Keratinocyte (primary cell): ENCODE results near the gene TOX2. TPM values are rescaled to one million over a fixed set of nuclear protein-coding genes. Genes with fewer than 3 reads are reported as not detected.

Source experiments
- DNase-seq: peaks from one replicate; pipeline ENCODE4 v3.0.0-alpha.2; 2011; ENCODE audit warnings: low read depth, missing footprints, low spot score
- FAIRE-seq: peaks from 2 replicates; lab custom pipeline; 2011; peaks lifted over from hg19 to GRCh38; lab: Jason Lieb, UNC
- H2AFZ ChIP-seq: 2 replicates; pipeline ENCODE4 v1.6.0; 2012; ENCODE audit warnings: low read length, control low read depth, inconsistent platforms; ENCODE audit not compliant: control insufficient read depth
- H3K27ac ChIP-seq: 2 replicates; pipeline ENCODE4 v1.5.1; 2011; ENCODE audit warnings: low read length; ENCODE audit not compliant: control insufficient read depth, insufficient read depth
- H3K27me3 ChIP-seq: 3 replicates; pipeline ENCODE4 v1.6.0; 2011; ENCODE audit warnings: low read length; ENCODE audit not compliant: control insufficient read depth, insufficient read depth; ENCODE audit errors: extremely low read depth
- H3K36me3 ChIP-seq, 2 experiments: 2 replicates in 1 of 2; 3 replicates in 1 of 2; pipeline ENCODE4 v1.5.1; 2011; ENCODE audit warnings: low read length in 2 of 2, mild to moderate bottlenecking in 1 of 2; ENCODE audit not compliant: control insufficient read depth in 2 of 2, insufficient read depth in 2 of 2; ENCODE audit errors: extremely low read depth in 1 of 2
- H3K4me1 ChIP-seq: 3 replicates; pipeline ENCODE4 v1.5.1; 2011; ENCODE audit warnings: low read length; ENCODE audit not compliant: control insufficient read depth, insufficient read depth; ENCODE audit errors: extremely low read depth
- H3K4me2 ChIP-seq: 3 replicates; pipeline ENCODE4 v1.6.0; 2011; ENCODE audit warnings: low read depth, low read length; ENCODE audit not compliant: control insufficient read depth, insufficient read depth; ENCODE audit errors: extremely low read depth
- H3K4me3 ChIP-seq, 3 experiments: fragments of 200-600 bp in 1 of 3; sonication (generic) in 1 of 3; 2 replicates in 2 of 3; 3 replicates in 1 of 3; pipeline ENCODE4 v1.5.1; 2011 to 2016; ENCODE audit warnings: low read length in 3 of 3, mild to moderate bottlenecking in 3 of 3, control low read depth in 2 of 3, inconsistent platforms in 1 of 3, low read depth in 1 of 3, mixed read lengths in 1 of 3, mixed run types in 1 of 3, moderate library complexity in 1 of 3; ENCODE audit not compliant: control insufficient read depth in 2 of 3, insufficient read depth in 2 of 3; ENCODE audit errors: extremely low read depth in 1 of 3
- H3K79me2 ChIP-seq: 2 replicates; pipeline ENCODE4 v1.6.0; 2012; ENCODE audit warnings: low read length; ENCODE audit not compliant: control insufficient read depth, insufficient read depth
- H3K9ac ChIP-seq: 3 replicates; pipeline ENCODE4 v1.6.0; 2011; ENCODE audit warnings: low read length; ENCODE audit not compliant: control insufficient read depth, insufficient read depth; ENCODE audit errors: extremely low read depth
- H3K9me1 ChIP-seq: 3 replicates; pipeline ENCODE4 v1.6.0; 2011; ENCODE audit warnings: low read length; ENCODE audit not compliant: control insufficient read depth, insufficient read depth; ENCODE audit errors: extremely low read depth
- H3K9me3 ChIP-seq: 2 replicates; pipeline ENCODE4 v1.5.1; 2012; ENCODE audit warnings: low read depth, low read length; ENCODE audit not compliant: control insufficient read depth
- H4K20me1 ChIP-seq: 3 replicates; pipeline ENCODE4 v1.6.0; 2011; ENCODE audit warnings: low read length; ENCODE audit not compliant: control insufficient read depth, insufficient read depth; ENCODE audit errors: extremely low read depth
- EZH2 ChIP-seq: IDR thresholded peaks from one replicate; pipeline ENCODE4 v1.6.1; 2012; ENCODE audit warnings: inconsistent platforms, mild to moderate bottlenecking, low read length, moderate library complexity
- dilution Hi-C: fragments of 300-500 bp; cut with MboI; formaldehyde crosslinking; loops from one replicate; pipeline ENCODE4 v1.7.0; 2020; ENCODE audit warnings: low sequenced_read_pairs; ENCODE audit not compliant: extremely low pct_ligation_motif_present
- polyA plus RNA-seq, 5 experiments: library from polyadenylated mRNA; depleted of rRNA in 3 of 5; stranded (reverse) in 3 of 5; stranded (forward) in 1 of 5; unstranded in 1 of 5; fragments of >200 nt; gene quantifications; 1 replicate in 1 of 5; 2 replicates in 3 of 5; 3 replicates in 1 of 5; pipeline versions ENCODE4 v1.2.1 to v1.2.3, GENCODE V29; 2011 to 2012; ENCODE audit warnings: missing spikeins in 2 of 5, low read depth in 1 of 5, low replicate concordance in 1 of 5
- TF ChIP-seq, protein P1 (sequence below), 3 experiments: IDR thresholded peaks in 1 of 3; conservative IDR thresholded peaks in 1 of 3; optimal IDR thresholded peaks in 1 of 3; 2 replicates in 2 of 3; 3 replicates in 1 of 3; pipeline versions ENCODE3 to v1.5.1; 2011; ENCODE audit warnings: low read length in 3 of 3, mild to moderate bottlenecking in 3 of 3, moderate library complexity in 2 of 3, control low read depth in 1 of 3, inconsistent platforms in 1 of 3; ENCODE audit not compliant: insufficient read depth in 2 of 3; ENCODE audit errors: extremely low read depth in 1 of 3

Gene TOX2
- polyA plus RNA-seq, 1 donor (not counting 4 experiments of a cell fraction or from before 2014, with no cell fraction given), result 0.20 TPM

GRCh38 chr20:44099832-44100231, 185.2 kb downstream of the TOX2 start:
- Histone ChIP-seq H4K20me1 (no peaks in the 10 kb centered on the region), H3K9me1 (no peaks in the 10 kb centered on the region), H3K27me3 (peaks cover 4% of the 10 kb centered on the region), H3K4me2 (no peak overlapping the region), H2AFZ (no peak overlapping the region), H3K9ac (no peak overlapping the region), H3K9me3 (no peaks in the 10 kb centered on the region), H3K79me2 (no peaks in the 10 kb centered on the region), H3K36me3 (no peaks in the 10 kb centered on the region), H3K27ac (no peak overlapping the region), H3K4me3 (no peak overlapping the region), H3K4me1 (peaks cover 10% of the 10 kb centered on the region)
- FAIRE-seq, result no peak
- no peak for DNase-seq
- no peak for TF ChIP-seq EZH2
- TF ChIP-seq, protein P1, sequence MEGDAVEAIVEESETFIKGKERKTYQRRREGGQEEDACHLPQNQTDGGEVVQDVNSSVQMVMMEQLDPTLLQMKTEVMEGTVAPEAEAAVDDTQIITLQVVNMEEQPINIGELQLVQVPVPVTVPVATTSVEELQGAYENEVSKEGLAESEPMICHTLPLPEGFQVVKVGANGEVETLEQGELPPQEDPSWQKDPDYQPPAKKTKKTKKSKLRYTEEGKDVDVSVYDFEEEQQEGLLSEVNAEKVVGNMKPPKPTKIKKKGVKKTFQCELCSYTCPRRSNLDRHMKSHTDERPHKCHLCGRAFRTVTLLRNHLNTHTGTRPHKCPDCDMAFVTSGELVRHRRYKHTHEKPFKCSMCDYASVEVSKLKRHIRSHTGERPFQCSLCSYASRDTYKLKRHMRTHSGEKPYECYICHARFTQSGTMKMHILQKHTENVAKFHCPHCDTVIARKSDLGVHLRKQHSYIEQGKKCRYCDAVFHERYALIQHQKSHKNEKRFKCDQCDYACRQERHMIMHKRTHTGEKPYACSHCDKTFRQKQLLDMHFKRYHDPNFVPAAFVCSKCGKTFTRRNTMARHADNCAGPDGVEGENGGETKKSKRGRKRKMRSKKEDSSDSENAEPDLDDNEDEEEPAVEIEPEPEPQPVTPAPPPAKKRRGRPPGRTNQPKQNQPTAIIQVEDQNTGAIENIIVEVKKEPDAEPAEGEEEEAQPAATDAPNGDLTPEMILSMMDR (optimal IDR thresholded peaks at IDR 0.05 in 1 of 3, IDR thresholded peaks at IDR 0.05 in 1 of 3, conservative IDR thresholded peaks at IDR 0.05 in 1 of 3; ENCODE audit: extremely low read depth in 1 of 3, insufficient read depth in 2 of 3, low read length in 3 of 3), result no peak
- dilution Hi-C loops, result loop anchor here (10.0 kb wide), 1 partner anchor 95 kb away; no protein-coding TSS in a partner anchor

DNA sequence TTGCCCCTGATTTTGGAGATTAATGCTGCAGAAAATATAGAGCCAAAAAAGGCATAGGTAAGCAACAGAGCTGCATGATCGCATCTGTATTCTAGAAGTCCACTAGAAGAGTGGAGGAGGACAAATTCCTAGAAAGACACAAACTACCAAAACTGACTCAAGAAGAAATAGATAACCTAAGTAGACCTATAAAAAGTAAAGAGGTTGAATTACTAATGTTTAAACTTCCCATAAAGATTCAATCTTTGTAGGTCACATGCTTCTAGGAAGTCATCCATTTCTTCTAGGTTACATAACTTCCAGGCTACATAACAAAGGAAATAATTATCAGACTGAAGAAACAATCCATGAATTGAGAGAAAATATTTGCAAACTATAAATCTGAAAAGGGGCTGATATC, 187.9 kb downstream of the TOX2 start:
- Histone ChIP-seq H3K79me2 (no peaks in the 10 kb centered on the region), H2AFZ (no peak overlapping the region), H3K9ac (no peak overlapping the region), H3K4me3 (no peak overlapping the region), H4K20me1 (no peaks in the 10 kb centered on the region), H3K4me1 (peaks cover 17% of the 10 kb centered on the region), H3K27me3 (peaks cover 6% of the 10 kb centered on the region), H3K9me1 (no peaks in the 10 kb centered on the region), H3K36me3 (no peaks in the 10 kb centered on the region), H3K9me3 (no peaks in the 10 kb centered on the region), H3K27ac (no peak overlapping the region), H3K4me2 (no peak overlapping the region)
- DNase-seq, result no peak
- FAIRE-seq, result no peak
- TF ChIP-seq EZH2, result no peak
- TF ChIP-seq, protein P1 (optimal IDR thresholded peaks at IDR 0.05 in 1 of 3, IDR thresholded peaks at IDR 0.05 in 1 of 3, conservative IDR thresholded peaks at IDR 0.05 in 1 of 3; ENCODE audit: extremely low read depth in 1 of 3, insufficient read depth in 2 of 3, low read length in 3 of 3), result no peak
- dilution Hi-C loops, result loop anchor here (10.0 kb wide), 1 partner anchor 92 kb away; no protein-coding TSS in a partner anchor
